SK-N-SH (cell line): ENCODE results near the gene SRGAP1. TPM values are rescaled to one million over a fixed set of nuclear protein-coding genes. Genes with fewer than 3 reads are reported as not detected.

Experiments used
- CTCF ChIA-PET: fragments of 300-600, 350-600 bp; formaldehyde crosslinking; extraction: SDS; loops from one replicate; lab custom pipeline; 2021; lab: Yijun Ruan, JAX
- POLR2A ChIA-PET: fragments of 350-600 bp; sonication (Branson Sonifier 250); formaldehyde crosslinking; extraction: SDS; loops from one replicate; lab custom pipeline; 2020; ENCODE audit warnings: antibody characterized with exemption, inconsistent platforms; lab: Yijun Ruan, JAX
- DNase-seq: peaks from one replicate; pipeline ENCODE4 v3.0.0; 2012
- H2AFZ ChIP-seq: fragments of 200-600 bp; sonication (generic); 2 replicates; pipeline ENCODE4 v1.8.1; 2016; ENCODE audit warnings: antibody characterized with exemption, mild to moderate bottlenecking, low read depth
- H3F3A ChIP-seq: fragments of 200-600 bp; sonication (generic); replicated peaks from 2 replicates; pipeline ENCODE3; 2016; ENCODE audit warnings: antibody characterized with exemption, mild to moderate bottlenecking; ENCODE audit not compliant: insufficient read depth
- H3K27ac ChIP-seq, 2 experiments: fragments of 200-500 bp in 1 of 2; fragments of 200-600 bp in 1 of 2; sonication (Bioruptor generic) in 1 of 2; sonication (generic), shearing (Covaris generic) in 1 of 2; 2 replicates each; pipeline versions ENCODE4 v1.5.1 to v1.6.1; 2014 to 2016; ENCODE audit warnings: low read depth in 2 of 2, inconsistent platforms in 1 of 2, low read length in 1 of 2, mild to moderate bottlenecking in 1 of 2, mixed read lengths in 1 of 2
- H3K27me3 ChIP-seq: fragments of 200-600 bp; sonication (generic), shearing (Covaris generic); 2 replicates; pipeline ENCODE4 v1.6.1; 2016; ENCODE audit warnings: mixed run types; ENCODE audit not compliant: insufficient read depth
- H3K36me3 ChIP-seq, 2 experiments: fragments of 200-500 bp in 1 of 2; fragments of 200-600 bp in 1 of 2; sonication (Bioruptor generic) in 1 of 2; sonication (generic) in 1 of 2; replicated peaks in 1 of 2; 2 replicates each; pipeline versions ENCODE3 to v1.5.1; 2014 to 2016; ENCODE audit warnings: low read length in 1 of 2, mild to moderate bottlenecking in 1 of 2; ENCODE audit not compliant: insufficient read depth in 2 of 2, control insufficient read depth in 1 of 2
- H3K4me1 ChIP-seq, 2 experiments: fragments of 200-500 bp in 1 of 2; fragments of 200-600 bp in 1 of 2; sonication (Bioruptor generic) in 1 of 2; sonication (generic), shearing (Covaris generic) in 1 of 2; 2 replicates each; pipeline versions ENCODE4 v1.5.1 to v1.6.1; 2014 to 2016; ENCODE audit warnings: low read depth in 1 of 2, low read length in 1 of 2, mixed run types in 1 of 2; ENCODE audit not compliant: insufficient read depth in 2 of 2, control insufficient read depth in 1 of 2
- H3K4me2 ChIP-seq: fragments of 200-600 bp; sonication (generic), shearing (Covaris generic); 2 replicates; pipeline ENCODE4 v1.6.1; 2017; ENCODE audit warnings: mixed run types
- H3K4me3 ChIP-seq, 2 experiments: fragments of 200-500 bp in 1 of 2; fragments of 200-600 bp in 1 of 2; sonication (Bioruptor generic) in 1 of 2; sonication (generic), shearing (Covaris generic) in 1 of 2; 2 replicates each; pipeline versions ENCODE4 v1.5.1 to v1.8.1; 2014 to 2016; ENCODE audit warnings: low read depth in 2 of 2, inconsistent platforms in 1 of 2, low read length in 1 of 2, mild to moderate bottlenecking in 1 of 2, mixed read lengths in 1 of 2, moderate library complexity in 1 of 2
- H3K79me2 ChIP-seq: fragments of 200-600 bp; sonication (generic); 2 replicates; pipeline ENCODE4 v1.8.1; 2017; ENCODE audit warnings: mild to moderate bottlenecking; ENCODE audit not compliant: insufficient read depth
- H3K9ac ChIP-seq: fragments of 200-600 bp; sonication (generic); 2 replicates; pipeline ENCODE4 v1.6.1; 2017; ENCODE audit warnings: mixed run types
- H3K9me2 ChIP-seq: fragments of 200-600 bp; sonication (generic); 2 replicates; pipeline ENCODE4 v1.6.1; 2017; ENCODE audit warnings: mixed run types
- H3K9me3 ChIP-seq: fragments of 200-600 bp; sonication (generic); 2 replicates; pipeline ENCODE4 v1.6.1; 2017; ENCODE audit warnings: mixed run types, mild to moderate bottlenecking, moderate library complexity
- H4K20me1 ChIP-seq: fragments of 200-600 bp; sonication (generic); 2 replicates; pipeline ENCODE4 v1.6.1; 2017; ENCODE audit warnings: mild to moderate bottlenecking, mixed run types; ENCODE audit not compliant: insufficient read depth
- CHD2 ChIP-seq: fragments of 150-350 bp; IDR thresholded peaks from 2 replicates; pipeline ENCODE4 v1.6.1; 2018; ENCODE audit warnings: low read length; ENCODE audit not compliant: partially characterized antibody
- ELF1 ChIP-seq: IDR thresholded peaks from 2 replicates; pipeline ENCODE4 v1.4.0; 2012
- EZH2phosphoT487 ChIP-seq: fragments of 200-600 bp; sonication (generic); IDR thresholded peaks from 2 replicates; pipeline ENCODE4 v1.6.1; 2017; ENCODE audit warnings: low read depth, mixed run types, mild to moderate bottlenecking, antibody characterized with exemption, moderate library complexity, borderline replicate concordance
- GABPA ChIP-seq: IDR thresholded peaks from 2 replicates; pipeline ENCODE4 v1.4.0; 2012; ENCODE audit warnings: low read depth, mild to moderate bottlenecking
- GATA2 ChIP-seq: sonication (generic); formaldehyde crosslinking; IDR thresholded peaks from 2 replicates; pipeline ENCODE4 v1.5.0; 2020; ENCODE audit warnings: mild to moderate bottlenecking, missing genetic modification reagents
- MEF2A ChIP-seq: IDR thresholded peaks from 2 replicates; pipeline ENCODE4 v1.4.0; 2012; ENCODE audit warnings: low read depth, borderline replicate concordance
- MXI1 ChIP-seq: IDR thresholded peaks from 2 replicates; pipeline ENCODE4 v1.6.1; 2012; ENCODE audit warnings: mild to moderate bottlenecking, low read depth, low read length, improper control_type of control experiment
- NRF1 ChIP-seq: IDR thresholded peaks from 2 replicates; pipeline ENCODE4 v1.6.1; 2012; ENCODE audit warnings: low read depth, mild to moderate bottlenecking, low read length
- RCOR1 ChIP-seq: fragments of 150-350 bp; IDR thresholded peaks from 2 replicates; pipeline ENCODE4 v1.6.1; 2017; ENCODE audit warnings: antibody characterized with exemption, low read length
- WGBS: methylation state at CpG from one replicate; pipeline ENCODE4 v1.1.6; 2017; ENCODE audit warnings: low lambda C conversion rate; 5-methylcytosine and 5-hydroxymethylcytosine counted together
- polyA plus RNA-seq, 3 experiments: library from polyadenylated mRNA; depleted of rRNA; stranded (reverse); fragments of >200 nt; gene quantifications; 2 replicates each; pipeline ENCODE4 v1.2.3, GENCODE V29; 2012
- TF ChIP-seq, protein P1 (sequence below): IDR thresholded peaks from 2 replicates; pipeline ENCODE4 v1.4.0; 2012; ENCODE audit warnings: low read depth, borderline replicate concordance
- TF ChIP-seq, protein P2 (sequence below): IDR thresholded peaks from 2 replicates; pipeline ENCODE4 v1.6.1; 2012; ENCODE audit warnings: mild to moderate bottlenecking, low read depth, low read length, moderate library complexity
- TF ChIP-seq, protein P3 (sequence below): fragments of 150-350 bp; IDR thresholded peaks from 2 replicates; pipeline ENCODE4 v1.6.1; 2017; ENCODE audit warnings: antibody characterized with exemption, low read length, low read depth, borderline replicate concordance

The SRGAP1 gene
- polyA plus RNA-seq, 1 of the 3 experiments (the other 2 are of a cell fraction) = 2.6 TPM

DNA sequence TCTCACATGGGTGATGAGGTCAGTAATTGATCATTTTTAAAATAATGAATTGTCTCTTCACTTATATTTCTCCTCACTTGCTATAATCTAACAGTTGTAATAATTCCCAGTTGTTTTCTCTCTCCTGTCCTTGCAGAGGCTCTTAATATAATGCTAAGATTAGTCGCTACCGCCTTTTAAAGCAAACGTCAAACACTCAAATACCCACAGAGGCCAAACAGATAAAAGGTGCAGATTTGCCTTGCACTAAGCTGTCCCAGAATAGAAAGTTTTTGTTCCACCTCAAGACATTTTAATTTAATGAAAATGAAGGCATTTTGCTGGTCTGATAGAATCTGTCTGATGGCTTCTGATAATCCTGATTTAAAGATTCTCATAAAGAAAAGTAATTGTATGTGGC lies 218.6 kb downstream of the SRGAP1 start:
- ChIA-PET POLR2A (no interaction called here), CTCF (interaction anchor here (1.1 to 1.2 kb wide), 2 partner anchors 118 to 219 kb away, joined by 4 read pairs; partner anchors contain the start of gene SRGAP1)
- Histone ChIP-seq H2AFZ (no peak overlapping the region), H3K9ac (no peak overlapping the region), H3K79me2 (no peaks in the 10 kb centered on the region), H3K4me1 (peaks cover 2 to 16% of the 10 kb centered on the region in 2 experiments; a peak in 3 of 4 replicates), H3K4me2 (no peak overlapping the region), H4K20me1 (no peaks in the 10 kb centered on the region), H3K36me3 (peaks cover 6 to 8% of the 10 kb centered on the region in 2 experiments), H3K4me3 (no peak overlapping the region)
- 93% methylated on average over 3 of the region's 3 CpGs for WGBS
- no peak for DNase-seq
- no peak for TF ChIP-seq CHD2
- no peak for TF ChIP-seq MXI1
- no peak for TF ChIP-seq EZH2phosphoT487
- no peak for TF ChIP-seq RCOR1
- TF ChIP-seq GABPA = no peak
- TF ChIP-seq, protein P1, sequence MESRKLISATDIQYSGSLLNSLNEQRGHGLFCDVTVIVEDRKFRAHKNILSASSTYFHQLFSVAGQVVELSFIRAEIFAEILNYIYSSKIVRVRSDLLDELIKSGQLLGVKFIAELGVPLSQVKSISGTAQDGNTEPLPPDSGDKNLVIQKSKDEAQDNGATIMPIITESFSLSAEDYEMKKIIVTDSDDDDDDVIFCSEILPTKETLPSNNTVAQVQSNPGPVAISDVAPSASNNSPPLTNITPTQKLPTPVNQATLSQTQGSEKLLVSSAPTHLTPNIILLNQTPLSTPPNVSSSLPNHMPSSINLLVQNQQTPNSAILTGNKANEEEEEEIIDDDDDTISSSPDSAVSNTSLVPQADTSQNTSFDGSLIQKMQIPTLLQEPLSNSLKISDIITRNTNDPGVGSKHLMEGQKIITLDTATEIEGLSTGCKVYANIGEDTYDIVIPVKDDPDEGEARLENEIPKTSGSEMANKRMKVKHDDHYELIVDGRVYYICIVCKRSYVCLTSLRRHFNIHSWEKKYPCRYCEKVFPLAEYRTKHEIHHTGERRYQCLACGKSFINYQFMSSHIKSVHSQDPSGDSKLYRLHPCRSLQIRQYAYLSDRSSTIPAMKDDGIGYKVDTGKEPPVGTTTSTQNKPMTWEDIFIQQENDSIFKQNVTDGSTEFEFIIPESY = no peak
- no peak for TF ChIP-seq MEF2A
- TF ChIP-seq, protein P2, sequence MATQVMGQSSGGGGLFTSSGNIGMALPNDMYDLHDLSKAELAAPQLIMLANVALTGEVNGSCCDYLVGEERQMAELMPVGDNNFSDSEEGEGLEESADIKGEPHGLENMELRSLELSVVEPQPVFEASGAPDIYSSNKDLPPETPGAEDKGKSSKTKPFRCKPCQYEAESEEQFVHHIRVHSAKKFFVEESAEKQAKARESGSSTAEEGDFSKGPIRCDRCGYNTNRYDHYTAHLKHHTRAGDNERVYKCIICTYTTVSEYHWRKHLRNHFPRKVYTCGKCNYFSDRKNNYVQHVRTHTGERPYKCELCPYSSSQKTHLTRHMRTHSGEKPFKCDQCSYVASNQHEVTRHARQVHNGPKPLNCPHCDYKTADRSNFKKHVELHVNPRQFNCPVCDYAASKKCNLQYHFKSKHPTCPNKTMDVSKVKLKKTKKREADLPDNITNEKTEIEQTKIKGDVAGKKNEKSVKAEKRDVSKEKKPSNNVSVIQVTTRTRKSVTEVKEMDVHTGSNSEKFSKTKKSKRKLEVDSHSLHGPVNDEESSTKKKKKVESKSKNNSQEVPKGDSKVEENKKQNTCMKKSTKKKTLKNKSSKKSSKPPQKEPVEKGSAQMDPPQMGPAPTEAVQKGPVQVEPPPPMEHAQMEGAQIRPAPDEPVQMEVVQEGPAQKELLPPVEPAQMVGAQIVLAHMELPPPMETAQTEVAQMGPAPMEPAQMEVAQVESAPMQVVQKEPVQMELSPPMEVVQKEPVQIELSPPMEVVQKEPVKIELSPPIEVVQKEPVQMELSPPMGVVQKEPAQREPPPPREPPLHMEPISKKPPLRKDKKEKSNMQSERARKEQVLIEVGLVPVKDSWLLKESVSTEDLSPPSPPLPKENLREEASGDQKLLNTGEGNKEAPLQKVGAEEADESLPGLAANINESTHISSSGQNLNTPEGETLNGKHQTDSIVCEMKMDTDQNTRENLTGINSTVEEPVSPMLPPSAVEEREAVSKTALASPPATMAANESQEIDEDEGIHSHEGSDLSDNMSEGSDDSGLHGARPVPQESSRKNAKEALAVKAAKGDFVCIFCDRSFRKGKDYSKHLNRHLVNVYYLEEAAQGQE = no peak
- no peak for TF ChIP-seq GATA2 (CRISPR knock-in tag)
- TF ChIP-seq, protein P3, sequence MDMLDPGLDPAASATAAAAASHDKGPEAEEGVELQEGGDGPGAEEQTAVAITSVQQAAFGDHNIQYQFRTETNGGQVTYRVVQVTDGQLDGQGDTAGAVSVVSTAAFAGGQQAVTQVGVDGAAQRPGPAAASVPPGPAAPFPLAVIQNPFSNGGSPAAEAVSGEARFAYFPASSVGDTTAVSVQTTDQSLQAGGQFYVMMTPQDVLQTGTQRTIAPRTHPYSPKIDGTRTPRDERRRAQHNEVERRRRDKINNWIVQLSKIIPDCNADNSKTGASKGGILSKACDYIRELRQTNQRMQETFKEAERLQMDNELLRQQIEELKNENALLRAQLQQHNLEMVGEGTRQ = no peak
- no peak for TF ChIP-seq ELF1
- TF ChIP-seq NRF1 = no peak
- TF ChIP-seq, all 33 proteins: peak for 0
- H3F3A ChIP-seq = peaks cover 5% of the 10 kb centered on the region
- H3K27ac ChIP-seq = no peak overlapping the region
- H3K9me2 ChIP-seq = no peaks in the 10 kb centered on the region
- no peaks in the 10 kb centered on the region for H3K27me3 ChIP-seq
- no peaks in the 10 kb centered on the region for H3K9me3 ChIP-seq
